H1 (cell line): ENCODE results near the gene MRPS5. TPM values are rescaled to one million over a fixed set of nuclear protein-coding genes. Genes with fewer than 3 reads are reported as not detected.

Source experiments
- FOSL1 ChIP-seq: IDR thresholded peaks from 2 replicates; pipeline ENCODE4 v1.6.1; 2011; ENCODE audit warnings: mild to moderate bottlenecking, low read depth, low read length, moderate library complexity; ENCODE audit not compliant: insufficient read depth
- HDAC6 ChIP-seq: IDR thresholded peaks from one replicate; pipeline ENCODE4 v1.7.1; 2012; ENCODE audit warnings: low read depth, mild to moderate bottlenecking, inconsistent platforms, low read length, moderate library complexity
- POLR2A ChIP-seq, 2 experiments: IDR thresholded peaks; 1 replicate in 1 of 2; 2 replicates in 1 of 2; pipeline ENCODE4 v1.6.1; 2011; ENCODE audit warnings: low read depth in 2 of 2, low read length in 2 of 2, mild to moderate bottlenecking in 2 of 2; ENCODE audit errors: control extremely low read depth in 1 of 2
- RXRA ChIP-seq: IDR thresholded peaks from 2 replicates; pipeline ENCODE4 v1.6.1; 2011; ENCODE audit warnings: low read depth, mild to moderate bottlenecking, low read length, moderate library complexity; ENCODE audit not compliant: insufficient read depth
- polyA plus RNA-seq, 7 experiments: library from polyadenylated mRNA; depleted of rRNA in 3 of 7; stranded (reverse) in 5 of 7; unstranded in 2 of 7; fragments of >200 nt in 5 of 7; fragments of 200-250 nt in 2 of 7; gene quantifications; 1 replicate in 5 of 7; 2 replicates in 1 of 7; 4 replicates in 1 of 7; pipeline versions ENCODE4 v1.2.1 to v1.2.3, GENCODE V29; 2011 to 2013; ENCODE audit warnings: missing spikeins in 2 of 7, mixed read lengths in 2 of 7
- total RNA-seq: library from RNA; stranded (reverse); fragmentation: NEBNext Ultra II Directional; extraction: Animal tissue kit (Norgen Biotek cat#: 25700); gene quantifications from 2 replicates; pipeline ENCODE4 v1.2.1, GENCODE V29; 2021
- TF ChIP-seq, protein P1 (sequence below): fragments of 300-600 bp; sonication (generic); IDR thresholded peaks from 2 replicates; pipeline ENCODE4 v1.7.1; 2012; ENCODE audit warnings: low read length, moderate library complexity, mild to moderate bottlenecking, inconsistent platforms; ENCODE audit not compliant: insufficient replicate concordance

Gene MRPS5
- total and polyA plus RNA-seq, 2 of the 8 experiments (the other 6 are each of a cell fraction or from before 2014, with no cell fraction given) = 36.7 to 53.0 TPM

DNA sequence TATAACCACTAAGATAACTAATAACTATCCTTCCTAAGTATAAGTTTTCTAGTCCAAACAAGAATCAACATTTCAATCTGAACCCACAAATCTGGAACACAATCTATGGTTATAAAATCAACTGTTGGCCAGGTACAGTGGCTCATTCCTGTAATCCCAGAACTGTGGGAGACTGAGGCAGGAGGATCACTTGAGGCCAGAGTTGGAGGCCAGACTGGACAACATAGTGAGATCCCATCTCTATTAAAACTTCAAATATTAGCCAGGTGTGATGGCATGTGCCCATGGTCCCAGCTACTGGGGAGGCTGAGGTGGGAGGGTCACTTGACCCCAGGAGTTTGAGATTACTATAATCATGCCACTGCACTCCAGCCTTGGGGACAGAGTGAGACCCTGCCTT is 11.2 kb downstream of the MRPS5 start (continued):
- TF ChIP-seq, protein P1, sequence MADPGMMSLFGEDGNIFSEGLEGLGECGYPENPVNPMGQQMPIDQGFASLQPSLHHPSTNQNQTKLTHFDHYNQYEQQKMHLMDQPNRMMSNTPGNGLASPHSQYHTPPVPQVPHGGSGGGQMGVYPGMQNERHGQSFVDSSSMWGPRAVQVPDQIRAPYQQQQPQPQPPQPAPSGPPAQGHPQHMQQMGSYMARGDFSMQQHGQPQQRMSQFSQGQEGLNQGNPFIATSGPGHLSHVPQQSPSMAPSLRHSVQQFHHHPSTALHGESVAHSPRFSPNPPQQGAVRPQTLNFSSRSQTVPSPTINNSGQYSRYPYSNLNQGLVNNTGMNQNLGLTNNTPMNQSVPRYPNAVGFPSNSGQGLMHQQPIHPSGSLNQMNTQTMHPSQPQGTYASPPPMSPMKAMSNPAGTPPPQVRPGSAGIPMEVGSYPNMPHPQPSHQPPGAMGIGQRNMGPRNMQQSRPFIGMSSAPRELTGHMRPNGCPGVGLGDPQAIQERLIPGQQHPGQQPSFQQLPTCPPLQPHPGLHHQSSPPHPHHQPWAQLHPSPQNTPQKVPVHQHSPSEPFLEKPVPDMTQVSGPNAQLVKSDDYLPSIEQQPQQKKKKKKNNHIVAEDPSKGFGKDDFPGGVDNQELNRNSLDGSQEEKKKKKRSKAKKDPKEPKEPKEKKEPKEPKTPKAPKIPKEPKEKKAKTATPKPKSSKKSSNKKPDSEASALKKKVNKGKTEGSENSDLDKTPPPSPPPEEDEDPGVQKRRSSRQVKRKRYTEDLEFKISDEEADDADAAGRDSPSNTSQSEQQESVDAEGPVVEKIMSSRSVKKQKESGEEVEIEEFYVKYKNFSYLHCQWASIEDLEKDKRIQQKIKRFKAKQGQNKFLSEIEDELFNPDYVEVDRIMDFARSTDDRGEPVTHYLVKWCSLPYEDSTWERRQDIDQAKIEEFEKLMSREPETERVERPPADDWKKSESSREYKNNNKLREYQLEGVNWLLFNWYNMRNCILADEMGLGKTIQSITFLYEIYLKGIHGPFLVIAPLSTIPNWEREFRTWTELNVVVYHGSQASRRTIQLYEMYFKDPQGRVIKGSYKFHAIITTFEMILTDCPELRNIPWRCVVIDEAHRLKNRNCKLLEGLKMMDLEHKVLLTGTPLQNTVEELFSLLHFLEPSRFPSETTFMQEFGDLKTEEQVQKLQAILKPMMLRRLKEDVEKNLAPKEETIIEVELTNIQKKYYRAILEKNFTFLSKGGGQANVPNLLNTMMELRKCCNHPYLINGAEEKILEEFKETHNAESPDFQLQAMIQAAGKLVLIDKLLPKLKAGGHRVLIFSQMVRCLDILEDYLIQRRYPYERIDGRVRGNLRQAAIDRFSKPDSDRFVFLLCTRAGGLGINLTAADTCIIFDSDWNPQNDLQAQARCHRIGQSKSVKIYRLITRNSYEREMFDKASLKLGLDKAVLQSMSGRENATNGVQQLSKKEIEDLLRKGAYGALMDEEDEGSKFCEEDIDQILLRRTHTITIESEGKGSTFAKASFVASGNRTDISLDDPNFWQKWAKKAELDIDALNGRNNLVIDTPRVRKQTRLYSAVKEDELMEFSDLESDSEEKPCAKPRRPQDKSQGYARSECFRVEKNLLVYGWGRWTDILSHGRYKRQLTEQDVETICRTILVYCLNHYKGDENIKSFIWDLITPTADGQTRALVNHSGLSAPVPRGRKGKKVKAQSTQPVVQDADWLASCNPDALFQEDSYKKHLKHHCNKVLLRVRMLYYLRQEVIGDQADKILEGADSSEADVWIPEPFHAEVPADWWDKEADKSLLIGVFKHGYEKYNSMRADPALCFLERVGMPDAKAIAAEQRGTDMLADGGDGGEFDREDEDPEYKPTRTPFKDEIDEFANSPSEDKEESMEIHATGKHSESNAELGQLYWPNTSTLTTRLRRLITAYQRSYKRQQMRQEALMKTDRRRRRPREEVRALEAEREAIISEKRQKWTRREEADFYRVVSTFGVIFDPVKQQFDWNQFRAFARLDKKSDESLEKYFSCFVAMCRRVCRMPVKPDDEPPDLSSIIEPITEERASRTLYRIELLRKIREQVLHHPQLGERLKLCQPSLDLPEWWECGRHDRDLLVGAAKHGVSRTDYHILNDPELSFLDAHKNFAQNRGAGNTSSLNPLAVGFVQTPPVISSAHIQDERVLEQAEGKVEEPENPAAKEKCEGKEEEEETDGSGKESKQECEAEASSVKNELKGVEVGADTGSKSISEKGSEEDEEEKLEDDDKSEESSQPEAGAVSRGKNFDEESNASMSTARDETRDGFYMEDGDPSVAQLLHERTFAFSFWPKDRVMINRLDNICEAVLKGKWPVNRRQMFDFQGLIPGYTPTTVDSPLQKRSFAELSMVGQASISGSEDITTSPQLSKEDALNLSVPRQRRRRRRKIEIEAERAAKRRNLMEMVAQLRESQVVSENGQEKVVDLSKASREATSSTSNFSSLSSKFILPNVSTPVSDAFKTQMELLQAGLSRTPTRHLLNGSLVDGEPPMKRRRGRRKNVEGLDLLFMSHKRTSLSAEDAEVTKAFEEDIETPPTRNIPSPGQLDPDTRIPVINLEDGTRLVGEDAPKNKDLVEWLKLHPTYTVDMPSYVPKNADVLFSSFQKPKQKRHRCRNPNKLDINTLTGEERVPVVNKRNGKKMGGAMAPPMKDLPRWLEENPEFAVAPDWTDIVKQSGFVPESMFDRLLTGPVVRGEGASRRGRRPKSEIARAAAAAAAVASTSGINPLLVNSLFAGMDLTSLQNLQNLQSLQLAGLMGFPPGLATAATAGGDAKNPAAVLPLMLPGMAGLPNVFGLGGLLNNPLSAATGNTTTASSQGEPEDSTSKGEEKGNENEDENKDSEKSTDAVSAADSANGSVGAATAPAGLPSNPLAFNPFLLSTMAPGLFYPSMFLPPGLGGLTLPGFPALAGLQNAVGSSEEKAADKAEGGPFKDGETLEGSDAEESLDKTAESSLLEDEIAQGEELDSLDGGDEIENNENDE = no peak
- TF ChIP-seq HDAC6 (no peak), FOSL1 (no peak), POLR2A (IDR thresholded peaks at IDR 0.05; ENCODE audit: control extremely low read depth in 1 of 2, low read depth in 2 of 2, low read length in 2 of 2) (no peak), RXRA (no peak)
